ENCODE data around the gene AP1M2.
"Not testable (repeated sequence)": the region's sequence is repeated elsewhere in the genome, so short reads cannot be mapped to it uniquely, and the experiment has no call there.

The AP1M2 gene

DNA sequence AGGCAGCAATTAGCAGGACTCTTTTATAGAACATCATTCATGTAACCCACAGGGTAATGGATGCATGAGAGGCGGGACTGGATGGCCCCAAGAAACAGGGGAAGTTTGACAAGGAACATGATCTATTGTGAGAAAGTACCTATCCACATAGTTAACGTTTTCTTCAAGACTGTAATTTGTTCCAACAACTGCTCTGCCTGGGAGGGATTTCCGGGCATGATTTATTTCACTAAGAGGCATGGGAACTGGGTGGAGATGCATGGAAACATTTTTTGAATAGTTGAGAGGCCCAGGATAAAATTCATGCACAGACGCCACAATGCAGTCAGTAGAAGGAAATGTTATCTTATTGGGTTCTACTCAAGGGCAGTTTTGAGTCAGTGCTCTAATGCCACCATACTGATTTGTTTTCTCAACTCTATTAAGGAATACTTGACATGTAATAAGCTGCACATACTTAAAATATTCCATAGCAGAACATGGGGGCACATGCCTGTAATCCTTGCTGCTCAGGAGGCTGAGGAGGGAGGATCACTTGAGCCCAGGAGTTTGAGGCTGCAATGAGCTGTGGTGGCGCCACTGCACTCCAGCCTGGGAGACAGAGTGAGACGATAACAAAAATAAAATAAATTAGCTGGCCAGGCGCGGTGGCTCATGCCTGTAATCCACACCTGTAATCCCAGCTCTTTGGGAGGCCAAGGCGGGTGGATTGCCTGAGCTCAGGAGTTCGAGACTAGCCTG lies 53.3 kb downstream of the AP1M2 start:
- DNase-seq = no peak

DNA sequence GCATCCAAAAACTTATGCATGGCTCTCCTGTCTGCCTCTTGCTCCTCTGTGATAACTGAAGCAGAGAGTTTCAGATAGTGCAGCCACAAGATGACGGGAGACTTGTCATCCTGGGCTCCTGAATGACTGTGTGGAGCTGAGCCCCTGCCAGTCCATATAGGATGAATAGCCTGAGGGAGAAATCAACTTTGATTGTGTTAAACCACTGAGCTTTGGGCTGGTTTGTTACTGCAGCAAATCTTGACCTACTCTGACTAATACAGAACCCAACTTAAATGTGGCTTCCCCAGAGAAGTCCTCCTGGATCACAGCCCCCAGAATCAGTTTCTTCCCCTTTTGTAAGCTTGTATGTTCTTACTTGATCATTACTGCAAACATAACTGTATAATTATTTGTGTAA lies 54.7 kb downstream of the AP1M2 start:
- DNase-seq = no peak

GRCh38 chr19:10526887-10527286 lies 60.2 kb downstream of the AP1M2 start:
- DNase-seq = not testable (repeated sequence)

DNA sequence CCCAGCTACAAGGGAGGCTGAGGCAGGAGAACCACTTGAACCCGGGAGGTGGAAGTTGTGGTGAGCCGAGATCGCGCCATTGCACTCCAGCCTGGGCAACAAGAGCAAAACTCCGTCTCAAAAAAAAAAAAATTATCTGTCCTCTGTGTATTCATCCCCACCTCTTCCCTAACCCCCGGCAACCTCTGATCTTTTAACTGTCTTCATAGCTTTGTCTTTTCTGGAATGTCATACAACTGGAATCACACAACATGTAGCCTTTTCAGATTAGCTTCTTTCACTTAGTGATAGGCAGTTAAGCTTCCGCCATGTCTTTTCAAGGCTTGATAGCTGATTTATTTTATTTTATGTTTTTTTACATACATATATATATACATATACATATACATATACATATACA lies 61.5 kb downstream of the AP1M2 start:
- DNase-seq = no peak

DNA sequence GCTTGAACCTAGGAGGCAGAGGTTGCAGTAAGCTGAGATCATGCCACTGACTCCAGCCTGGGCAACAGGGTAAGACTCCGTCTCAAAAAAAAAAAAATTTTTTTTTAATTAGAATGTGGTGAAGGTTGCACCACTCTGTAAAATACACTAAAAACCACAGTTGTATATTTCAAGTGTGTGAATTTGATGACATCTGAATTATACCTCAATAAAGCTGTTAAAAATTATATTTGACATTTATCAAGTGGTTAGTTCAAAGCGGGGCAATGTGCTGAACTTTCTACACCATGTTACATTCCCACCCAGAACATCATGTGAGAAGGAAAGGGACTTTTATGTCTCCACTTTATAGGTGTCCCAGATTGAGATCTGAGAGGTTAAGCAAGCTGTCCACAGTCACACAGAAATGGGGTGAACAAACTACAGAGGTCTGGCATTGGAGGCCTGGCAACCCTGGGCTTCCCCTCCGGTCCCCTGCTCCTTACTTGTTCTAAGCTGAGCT lies 63.9 kb downstream of the AP1M2 start:
- no peak for DNase-seq

All from stimulated activated naive CD4-positive, alpha-beta T cell (primary cell).